Activated naive CD4-positive, alpha-beta T cell treated with anti-CD3 and anti-CD28 coated beads for 36 hours (primary cell): ENCODE measurements around the gene KCNN4. TPM values are rescaled to one million over a fixed set of nuclear protein-coding genes. Genes with fewer than 3 reads are reported as not detected.
A peak's percentile ranks its signal among the peaks of the same experiment; 100 is the strongest.

Experiments
- CTCF ChIA-PET: fragments of 350-600 bp; sonication (Branson Sonifier 250); formaldehyde crosslinking; loops from one replicate; lab custom pipeline; 2021; ENCODE audit warnings: antibody characterized with exemption; lab: Charles Lee
- DNase-seq: peaks from one replicate; pipeline ENCODE4 v3.0.0-alpha.2; 2020
- H3K27ac Mint-ChIP-seq: one replicate; pipeline ENCODE4 v1.8.0; 2021; ENCODE audit warnings: mild to moderate bottlenecking, mixed read lengths
- H3K27me3 Mint-ChIP-seq: one replicate; pipeline ENCODE4 v1.8.0; 2021; ENCODE audit warnings: low read depth, mixed read lengths
- H3K36me3 Mint-ChIP-seq: one replicate; pipeline ENCODE4 v1.8.0; 2021; ENCODE audit warnings: low read depth, mixed read lengths
- H3K4me1 Mint-ChIP-seq: one replicate; pipeline ENCODE4 v1.8.0; 2021; ENCODE audit warnings: low read depth, mixed read lengths
- H3K4me3 Mint-ChIP-seq: one replicate; pipeline ENCODE4 v1.8.0; 2021; ENCODE audit warnings: mild to moderate bottlenecking, moderate library complexity, mixed read lengths
- H3K9me3 Mint-ChIP-seq: one replicate; pipeline ENCODE4 v1.8.0; 2021; ENCODE audit warnings: mixed read lengths
- intact Hi-C: fragments of 100-400 bp; cut with micrococcal nuclease; formaldehyde crosslinking; loops from one replicate; pipeline ENCODE4 v1.15.1; 2023
- total RNA-seq, 2 experiments: library from RNA; stranded (reverse); gene quantifications; one replicate each; pipeline ENCODE4 v1.2.3, GENCODE V29; 2021

KCNN4 gene
- total RNA-seq, 2 experiments from 2014 or later = 68.4 to 73.7 TPM

- H3K27me3 Mint-ChIP-seq = no peaks in the 10 kb centered on the region
- peak overlapping the region; percentile 100 for H3K27ac Mint-ChIP-seq
- H3K4me1 Mint-ChIP-seq = peaks cover 60% of the 10 kb centered on the region
- peak overlapping the region; percentile 99 for H3K4me3 Mint-ChIP-seq
- peaks cover 50% of the 10 kb centered on the region for H3K36me3 Mint-ChIP-seq
- intact Hi-C loops = loop anchor here (1.0 to 2.0 kb wide), 10 partner anchors 11 to 995 kb away; partner anchors contain the start of genes BCL3, IRGQ, ZNF428 and ZNF576
- DNase-seq = peak; percentile 97
- CTCF ChIA-PET = interaction anchor here (0.5 to 4.8 kb wide), 5 partner anchors 9 to 1144 kb away, joined by 3 to 48 read pairs (median 3); no protein-coding TSS in a partner anchor
- no peaks in the 10 kb centered on the region for H3K9me3 Mint-ChIP-seq
Observed at GRCh38 chr19:43754253-43754502, 26.6 kb downstream of the KCNN4 start.

GRCh38 chr19:43752287-43752875 is 28.4 kb downstream of the KCNN4 start:
- Mint-ChIP-seq H3K27me3 (no peaks in the 10 kb centered on the region), H3K4me1 (peaks cover 58% of the 10 kb centered on the region), H3K9me3 (no peaks in the 10 kb centered on the region), H3K27ac (peak overlapping the region; percentile 100), H3K4me3 (peak overlapping the region; percentile 99), H3K36me3 (peaks cover 55% of the 10 kb centered on the region)
- no peak for DNase-seq
- intact Hi-C loops = no loop called here
- CTCF ChIA-PET = interaction anchor here (0.5 to 4.8 kb wide), 8 partner anchors 8 to 81 kb away, joined by 3 to 48 read pairs (median 6); partner anchors contain the start of gene KCNN4

- intact Hi-C loops = no loop called here
- peaks cover 52% of the 10 kb centered on the region for H3K4me1 Mint-ChIP-seq
- no peak overlapping the region for H3K4me3 Mint-ChIP-seq
- H3K27ac Mint-ChIP-seq = peak overlapping the region; percentile 100
- no peaks in the 10 kb centered on the region for H3K9me3 Mint-ChIP-seq
- no peak for DNase-seq
- CTCF ChIA-PET = interaction anchor here (1.3 to 4.8 kb wide), 4 partner anchors 10 to 34 kb away, joined by 6 to 48 read pairs (median 12); no protein-coding TSS in a partner anchor
- H3K27me3 Mint-ChIP-seq = no peaks in the 10 kb centered on the region
- H3K36me3 Mint-ChIP-seq = peaks cover 52% of the 10 kb centered on the region
Observed at GRCh38 chr19:43751466-43752220, 29.1 kb downstream of the KCNN4 start.

DNA sequence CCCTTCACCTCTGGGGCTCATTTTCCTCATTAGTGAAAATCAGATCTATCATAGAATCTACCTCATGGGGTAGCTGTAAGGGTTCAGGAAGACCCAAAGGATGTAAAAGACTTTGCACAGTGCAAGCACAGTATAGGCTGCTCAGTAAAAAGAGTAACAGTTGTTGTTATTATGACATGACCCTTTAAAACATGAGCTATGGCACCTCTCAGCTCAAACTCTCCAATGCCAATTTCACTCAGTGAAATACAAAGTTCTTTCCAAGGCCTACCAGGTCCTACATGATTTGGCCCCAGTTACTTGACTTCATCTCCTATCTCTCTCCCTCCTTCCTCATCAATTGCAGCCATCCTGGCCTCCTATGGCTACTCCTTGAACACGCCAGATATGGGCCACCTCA is 30.9 kb downstream of the KCNN4 start:
- H3K9me3 Mint-ChIP-seq = no peaks in the 10 kb centered on the region
- CTCF ChIA-PET = interaction anchor here (0.5 to 1.5 kb wide), 9 partner anchors 15 to 462 kb away, joined by 3 to 8 read pairs (median 4); partner anchors contain the start of gene ZNF227
- peaks cover 50% of the 10 kb centered on the region for H3K36me3 Mint-ChIP-seq
- no peak overlapping the region for H3K4me3 Mint-ChIP-seq
- peak overlapping the region; percentile 57 for H3K27ac Mint-ChIP-seq
- no peaks in the 10 kb centered on the region for H3K27me3 Mint-ChIP-seq
- H3K4me1 Mint-ChIP-seq = peaks cover 52% of the 10 kb centered on the region
- no peak for DNase-seq
- intact Hi-C loops = no loop called here

DNA sequence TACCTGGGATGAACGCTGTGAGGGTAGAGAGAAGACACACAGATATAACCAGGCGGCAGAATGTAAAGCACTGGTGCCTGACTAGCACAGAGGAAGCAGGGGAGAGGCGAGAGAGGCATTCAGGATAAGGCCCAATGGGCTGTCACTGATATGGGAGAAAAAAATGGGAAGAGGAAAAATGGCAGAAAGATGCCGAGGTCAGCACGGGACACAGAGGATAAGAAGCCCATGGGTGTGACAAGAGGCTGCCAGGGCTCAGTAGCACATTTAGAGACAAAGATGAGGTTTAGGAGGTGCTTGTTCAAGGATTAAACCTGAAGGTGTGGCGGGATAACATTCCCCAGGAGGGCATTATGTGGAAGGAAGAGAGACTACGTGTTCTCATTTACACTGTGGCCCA is 31.6 kb downstream of the KCNN4 start:
- H3K4me3 Mint-ChIP-seq = no peak overlapping the region
- peaks cover 52% of the 10 kb centered on the region for H3K4me1 Mint-ChIP-seq
- intact Hi-C loops = no loop called here
- H3K36me3 Mint-ChIP-seq = peaks cover 55% of the 10 kb centered on the region
- no peak for DNase-seq
- H3K27me3 Mint-ChIP-seq = no peaks in the 10 kb centered on the region
- CTCF ChIA-PET = interaction anchor here (0.6 to 1.5 kb wide), 6 partner anchors 16 to 463 kb away, joined by 3 to 8 read pairs (median 4); partner anchors contain the start of gene ZNF227
- H3K27ac Mint-ChIP-seq = peak overlapping the region; percentile 72
- no peaks in the 10 kb centered on the region for H3K9me3 Mint-ChIP-seq

DNA sequence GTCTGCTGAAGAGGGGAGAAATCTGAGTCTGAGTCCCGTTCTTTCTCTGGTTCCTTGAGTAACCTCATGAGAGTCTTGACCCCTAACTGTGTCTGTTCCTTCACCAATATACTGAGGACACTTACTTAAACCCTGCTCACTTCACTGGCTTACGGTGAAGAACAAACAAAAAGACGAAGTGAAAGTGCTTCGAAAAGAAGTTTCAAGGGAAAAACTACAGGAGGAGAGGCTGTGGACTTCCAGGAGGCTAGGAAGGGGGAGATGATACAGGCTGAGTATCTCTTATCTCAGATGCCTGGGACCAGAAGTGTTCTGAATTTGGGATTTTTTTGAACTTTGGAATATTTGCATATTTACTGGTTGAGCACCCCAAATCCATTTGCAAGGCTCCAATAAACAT is 32.1 kb downstream of the KCNN4 start:
- intact Hi-C loops = no loop called here
- no peak for DNase-seq
- Mint-ChIP-seq H3K4me1 (peaks cover 52% of the 10 kb centered on the region), H3K4me3 (no peak overlapping the region), H3K27me3 (no peaks in the 10 kb centered on the region), H3K36me3 (peaks cover 60% of the 10 kb centered on the region), H3K9me3 (no peaks in the 10 kb centered on the region), H3K27ac (peak overlapping the region; percentile 72)
- CTCF ChIA-PET = interaction anchor here (1.5 kb wide), 1 partner anchor 16 kb away, joined by 8 read pairs; no protein-coding TSS in a partner anchor

GRCh38 chr19:43748205-43748594 is 32.6 kb downstream of the KCNN4 start:
- Mint-ChIP-seq H3K4me3 (no peak overlapping the region), H3K4me1 (peaks cover 47% of the 10 kb centered on the region), H3K27me3 (no peaks in the 10 kb centered on the region), H3K9me3 (no peaks in the 10 kb centered on the region), H3K27ac (peak overlapping the region; percentile 54), H3K36me3 (peaks cover 59% of the 10 kb centered on the region)
- intact Hi-C loops = no loop called here
- CTCF ChIA-PET = no interaction called here
- DNase-seq = no peak

DNA sequence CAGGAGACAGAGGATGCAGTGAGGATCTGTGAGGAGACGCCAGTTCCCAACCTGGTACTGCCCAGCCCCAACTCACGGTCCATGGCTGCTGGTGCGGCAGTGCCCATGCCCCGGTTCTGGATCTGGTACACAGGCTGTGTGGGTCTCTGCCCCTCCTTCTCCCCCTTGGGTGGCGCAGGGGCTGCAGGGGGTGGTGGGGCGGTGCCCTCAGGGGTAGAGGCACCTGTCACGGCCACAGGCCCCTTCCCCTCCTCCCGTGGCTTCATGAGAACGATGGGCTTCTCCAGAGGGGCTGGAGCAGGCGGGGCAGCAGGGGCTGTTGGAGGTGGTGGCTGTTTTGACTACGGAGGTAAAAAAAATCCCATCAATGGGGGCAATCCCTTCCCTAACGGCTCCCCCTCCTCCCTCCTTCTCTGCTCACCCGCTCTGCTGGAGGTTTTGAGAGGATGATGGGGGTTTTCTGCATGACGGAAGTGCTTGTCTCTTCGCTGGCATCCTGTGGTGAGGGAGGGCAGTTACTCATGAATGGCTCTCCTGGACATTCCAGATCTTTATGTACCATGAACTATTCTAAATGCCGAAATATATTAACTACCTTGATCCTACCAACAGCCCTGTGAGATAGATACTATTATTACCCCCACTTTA is 33.1 kb downstream of the KCNN4 start:
- CTCF ChIA-PET = no interaction called here
- peak; percentile 21 for DNase-seq
- Mint-ChIP-seq H3K9me3 (no peaks in the 10 kb centered on the region), H3K27ac (peak overlapping the region; percentile 54), H3K36me3 (peaks cover 59% of the 10 kb centered on the region), H3K4me3 (no peak overlapping the region), H3K27me3 (no peaks in the 10 kb centered on the region), H3K4me1 (peaks cover 42% of the 10 kb centered on the region)
- intact Hi-C loops = no loop called here

DNA sequence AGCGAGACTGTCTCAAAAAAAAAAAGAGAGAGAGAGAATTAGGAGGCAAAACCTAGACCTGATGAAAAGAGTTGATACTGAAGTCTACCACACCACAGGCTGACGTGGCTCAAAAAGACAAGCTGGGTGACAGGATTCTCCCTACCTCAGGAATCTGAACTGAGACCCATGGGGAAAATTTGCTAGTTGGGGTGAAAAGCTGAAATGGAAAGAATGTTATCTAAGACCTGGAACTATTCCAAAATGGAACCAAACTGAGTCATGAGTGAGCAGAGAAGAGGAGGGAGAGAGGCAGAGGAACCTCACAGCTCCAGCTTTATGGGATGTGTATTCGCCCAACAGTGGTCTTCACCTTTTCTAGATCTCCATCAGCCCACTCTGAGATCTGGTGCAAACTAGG is 37.7 kb downstream of the KCNN4 start:
- CTCF ChIA-PET = interaction anchor here (0.8 to 4.8 kb wide), 7 partner anchors 10 to 188 kb away, joined by 3 to 50 read pairs (median 3); no protein-coding TSS in a partner anchor
- Mint-ChIP-seq H3K36me3 (peaks cover 58% of the 10 kb centered on the region), H3K27me3 (no peaks in the 10 kb centered on the region), H3K4me1 (peaks cover 13% of the 10 kb centered on the region), H3K4me3 (no peak overlapping the region), H3K27ac (no peak overlapping the region), H3K9me3 (no peaks in the 10 kb centered on the region)
- intact Hi-C loops = no loop called here
- no peak for DNase-seq

GRCh38 chr19:43741075-43741825 is 39.5 kb downstream of the KCNN4 start:
- DNase-seq = no peak
- Mint-ChIP-seq H3K36me3 (peaks cover 62% of the 10 kb centered on the region), H3K9me3 (no peaks in the 10 kb centered on the region), H3K4me1 (peaks cover 5% of the 10 kb centered on the region), H3K4me3 (no peak overlapping the region), H3K27me3 (no peaks in the 10 kb centered on the region), H3K27ac (no peak overlapping the region)
- intact Hi-C loops = no loop called here
- CTCF ChIA-PET = interaction anchor here (1.0 kb wide), 2 partner anchors 33 to 44 kb away, joined by 3 to 6 read pairs; no protein-coding TSS in a partner anchor

DNA sequence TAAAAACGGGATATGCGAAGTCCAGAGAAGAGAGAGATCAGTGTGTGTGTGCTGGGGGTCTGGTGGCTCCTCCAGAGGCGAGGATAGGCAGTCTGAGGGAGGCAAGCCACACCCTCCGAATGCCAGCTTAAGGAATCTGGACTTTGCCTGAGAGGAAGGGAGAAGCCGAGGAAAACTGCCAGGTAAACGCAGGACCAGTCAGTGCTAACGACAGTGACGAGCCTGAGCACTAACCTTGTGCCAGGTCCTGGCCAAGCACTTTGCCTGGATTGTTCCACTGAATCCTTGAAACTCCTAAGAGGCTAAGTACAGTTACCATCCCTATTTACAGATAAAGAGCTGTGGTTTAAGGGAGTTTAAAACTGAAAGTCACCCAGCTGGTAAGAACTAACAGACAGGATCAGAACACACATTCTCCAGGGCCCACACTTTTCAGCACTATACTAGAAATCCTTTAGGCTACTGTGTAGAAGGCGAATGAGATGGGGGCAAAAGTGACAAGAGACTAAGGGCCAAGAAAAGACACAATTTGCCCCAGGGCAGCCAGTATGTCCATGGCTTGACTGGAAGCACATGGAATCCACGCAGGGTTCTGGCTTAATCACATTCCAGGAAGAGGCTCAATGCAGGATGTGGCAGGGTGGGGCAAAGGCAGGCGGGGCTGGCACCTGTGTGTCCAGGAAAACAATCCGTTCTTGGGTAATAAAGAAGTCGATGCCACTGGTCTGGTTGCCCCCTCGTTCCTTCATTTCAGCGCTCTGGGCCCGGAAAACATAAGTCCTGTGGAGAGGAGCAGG is 41.1 kb downstream of the KCNN4 start:
- H3K9me3 Mint-ChIP-seq = no peaks in the 10 kb centered on the region
- no peak overlapping the region for H3K27ac Mint-ChIP-seq
- no peak overlapping the region for H3K4me3 Mint-ChIP-seq
- H3K4me1 Mint-ChIP-seq = no peaks in the 10 kb centered on the region
- H3K27me3 Mint-ChIP-seq = no peaks in the 10 kb centered on the region
- intact Hi-C loops = no loop called here
- peaks cover 55% of the 10 kb centered on the region for H3K36me3 Mint-ChIP-seq
- no peak for DNase-seq
- CTCF ChIA-PET = interaction anchor here (0.5 to 1.0 kb wide), 2 partner anchors 32 to 74 kb away, joined by 3 read pairs; no protein-coding TSS in a partner anchor
